Activated CD8-positive, alpha-beta T cell treated with anti-CD3 and anti-CD28 coated beads for 36 hours (primary cell): ENCODE measurements around the gene PRMT3. TPM values are rescaled to one million over a fixed set of nuclear protein-coding genes. Genes with fewer than 3 reads are reported as not detected.

Experiments
- ATAC-seq: fragments of 200-7000 bp; cut with Tn5 transposase; one replicate; pipeline ENCODE4 v1.10.0; 2021; ENCODE audit warnings: mild to moderate bottlenecking, moderate library complexity
- CTCF ChIA-PET: fragments of 350-600 bp; sonication (Branson Sonifier 250); formaldehyde crosslinking; loops from one replicate; lab custom pipeline; 2021; ENCODE audit warnings: antibody characterized with exemption; lab: Charles Lee
- POLR2A ChIA-PET: fragments of 350-600 bp; sonication (Branson Sonifier 250); formaldehyde crosslinking; loops from one replicate; lab custom pipeline; 2021; ENCODE audit warnings: antibody characterized with exemption; lab: Charles Lee
- DNase-seq: peaks from one replicate; pipeline ENCODE4 v3.0.0-alpha.2; 2020
- H3K27ac Mint-ChIP-seq: one replicate; pipeline ENCODE4 v1.8.0; 2021; ENCODE audit warnings: mild to moderate bottlenecking, mixed read lengths
- H3K27me3 Mint-ChIP-seq: one replicate; pipeline ENCODE4 v1.8.0; 2021; ENCODE audit warnings: mixed read lengths
- H3K36me3 Mint-ChIP-seq: one replicate; pipeline ENCODE4 v1.8.0; 2021; ENCODE audit warnings: low read depth, mixed read lengths
- H3K4me1 Mint-ChIP-seq: one replicate; pipeline ENCODE4 v1.8.0; 2021; ENCODE audit warnings: low read depth, mixed read lengths
- H3K4me3 Mint-ChIP-seq: one replicate; pipeline ENCODE4 v1.8.0; 2021; ENCODE audit warnings: mild to moderate bottlenecking, moderate library complexity, mixed read lengths
- H3K9me3 Mint-ChIP-seq: one replicate; pipeline ENCODE4 v1.8.0; 2021; ENCODE audit warnings: mixed read lengths
- intact Hi-C: fragments of 100-400 bp; cut with micrococcal nuclease; formaldehyde crosslinking; loops from one replicate; pipeline ENCODE4 v1.10.0; 2022
- total RNA-seq, 2 experiments: library from RNA; stranded (reverse); gene quantifications; one replicate each; pipeline ENCODE4 v1.2.3, GENCODE V29; 2021
- TF ChIP-seq, protein P1 (sequence below): fragments of 200-600 bp; IDR thresholded peaks from one replicate; pipeline ENCODE4 v1.8.0; 2022; ENCODE audit warnings: antibody characterized with exemption, mild to moderate bottlenecking

PRMT3 gene
- total RNA-seq, 2 experiments from 2014 or later, result 33.3 to 36.4 TPM

- ATAC-seq (no peak), DNase-seq (no peak)
- Mint-ChIP-seq H3K36me3 (peaks cover 35% of the 10 kb centered on the region), H3K27ac (no peak overlapping the region), H3K4me3 (no peak overlapping the region), H3K9me3 (no peaks in the 10 kb centered on the region), H3K27me3 (no peaks in the 10 kb centered on the region), H3K4me1 (no peaks in the 10 kb centered on the region)
- intact Hi-C loops, result no loop called here
- TF ChIP-seq, protein P1, sequence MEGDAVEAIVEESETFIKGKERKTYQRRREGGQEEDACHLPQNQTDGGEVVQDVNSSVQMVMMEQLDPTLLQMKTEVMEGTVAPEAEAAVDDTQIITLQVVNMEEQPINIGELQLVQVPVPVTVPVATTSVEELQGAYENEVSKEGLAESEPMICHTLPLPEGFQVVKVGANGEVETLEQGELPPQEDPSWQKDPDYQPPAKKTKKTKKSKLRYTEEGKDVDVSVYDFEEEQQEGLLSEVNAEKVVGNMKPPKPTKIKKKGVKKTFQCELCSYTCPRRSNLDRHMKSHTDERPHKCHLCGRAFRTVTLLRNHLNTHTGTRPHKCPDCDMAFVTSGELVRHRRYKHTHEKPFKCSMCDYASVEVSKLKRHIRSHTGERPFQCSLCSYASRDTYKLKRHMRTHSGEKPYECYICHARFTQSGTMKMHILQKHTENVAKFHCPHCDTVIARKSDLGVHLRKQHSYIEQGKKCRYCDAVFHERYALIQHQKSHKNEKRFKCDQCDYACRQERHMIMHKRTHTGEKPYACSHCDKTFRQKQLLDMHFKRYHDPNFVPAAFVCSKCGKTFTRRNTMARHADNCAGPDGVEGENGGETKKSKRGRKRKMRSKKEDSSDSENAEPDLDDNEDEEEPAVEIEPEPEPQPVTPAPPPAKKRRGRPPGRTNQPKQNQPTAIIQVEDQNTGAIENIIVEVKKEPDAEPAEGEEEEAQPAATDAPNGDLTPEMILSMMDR, result no peak
- ChIA-PET POLR2A (no interaction called here), CTCF (interaction anchor here (1.2 kb wide), 1 partner anchor 10 kb away, joined by 3 read pairs; no protein-coding TSS in a partner anchor)
Observed at GRCh38 chr11:20429216-20429615, 41.7 kb downstream of the PRMT3 start.

GRCh38 chr11:20438637-20439036 is 51.1 kb downstream of the PRMT3 start:
- DNase-seq (no peak), ATAC-seq (no peak)
- ChIA-PET POLR2A (interaction anchor here (0.6 kb wide), 1 partner anchor 75 kb away, joined by 3 read pairs; no protein-coding TSS in a partner anchor), CTCF (no interaction called here)
- TF ChIP-seq, protein P1, result no peak
- H3K4me1 Mint-ChIP-seq, result peaks cover 6% of the 10 kb centered on the region
- H3K4me3 Mint-ChIP-seq, result no peak overlapping the region
- no peaks in the 10 kb centered on the region for H3K27me3 Mint-ChIP-seq
- peaks cover 43% of the 10 kb centered on the region for H3K36me3 Mint-ChIP-seq
- H3K27ac Mint-ChIP-seq, result no peak overlapping the region
- H3K9me3 Mint-ChIP-seq, result no peaks in the 10 kb centered on the region
- intact Hi-C loops, result no loop called here

DNA sequence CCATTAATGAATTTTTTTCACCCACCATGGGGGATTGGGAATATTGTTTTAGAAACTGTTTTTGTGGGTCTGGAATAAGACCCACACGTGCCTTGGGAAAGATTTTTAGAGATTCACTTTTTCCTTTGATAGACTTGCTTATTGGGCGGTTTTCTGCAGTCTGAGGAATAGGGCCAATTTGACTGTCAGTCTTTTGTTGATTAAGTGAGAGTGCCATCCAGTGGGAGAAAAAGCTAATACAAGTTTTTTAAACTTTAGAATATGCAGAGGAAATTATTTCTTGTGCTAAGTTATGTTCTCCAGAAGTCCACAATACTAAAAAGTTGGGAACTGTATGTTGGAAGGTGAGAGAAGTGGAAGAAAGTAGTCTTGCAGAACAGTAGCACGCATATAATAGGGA is 56.1 kb downstream of the PRMT3 start:
- Mint-ChIP-seq H3K27me3 (no peaks in the 10 kb centered on the region), H3K4me1 (no peaks in the 10 kb centered on the region), H3K27ac (no peak overlapping the region), H3K4me3 (no peak overlapping the region), H3K36me3 (peaks cover 19% of the 10 kb centered on the region), H3K9me3 (no peaks in the 10 kb centered on the region)
- ATAC-seq, result no peak
- intact Hi-C loops, result no loop called here
- CTCF ChIA-PET, result interaction anchor here (0.6 to 1.7 kb wide), 5 partner anchors 9 to 46 kb away, joined by 3 to 5 read pairs (median 3); no protein-coding TSS in a partner anchor
- TF ChIP-seq, protein P1, result peak; percentile 32
- no peak for DNase-seq
- POLR2A ChIA-PET, result no interaction called here

- no peak for DNase-seq
- CTCF ChIA-PET, result interaction anchor here (0.6 to 1.7 kb wide), 5 partner anchors 10 to 47 kb away, joined by 3 to 5 read pairs (median 3); no protein-coding TSS in a partner anchor
- TF ChIP-seq, protein P1, result no peak
- Mint-ChIP-seq H3K36me3 (peaks cover 18% of the 10 kb centered on the region), H3K27me3 (no peaks in the 10 kb centered on the region), H3K4me1 (no peaks in the 10 kb centered on the region), H3K27ac (no peak overlapping the region), H3K4me3 (no peak overlapping the region), H3K9me3 (no peaks in the 10 kb centered on the region)
- intact Hi-C loops, result no loop called here
- no peak for ATAC-seq
- POLR2A ChIA-PET, result no interaction called here
Observed at GRCh38 chr11:20444535-20444934, 57.0 kb downstream of the PRMT3 start.

DNA sequence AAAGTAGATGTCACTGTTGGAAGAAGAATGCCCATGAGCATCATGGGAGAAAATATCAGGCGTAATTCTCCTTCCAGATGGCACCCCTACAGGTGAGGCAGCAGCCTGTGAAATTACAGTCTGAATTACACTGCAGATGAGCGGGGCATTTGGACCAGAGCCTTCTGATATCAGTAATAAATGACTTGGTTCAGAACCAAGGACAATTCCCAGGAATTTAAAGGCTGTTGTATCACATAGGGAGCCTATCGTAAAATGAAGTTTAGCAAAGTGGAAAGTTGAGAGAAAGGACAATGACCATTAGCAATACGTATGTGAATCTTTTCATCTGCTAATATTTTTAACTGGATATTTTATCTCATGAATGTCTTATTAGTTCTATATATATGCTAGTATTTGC is 61.3 kb downstream of the PRMT3 start:
- no peak overlapping the region for H3K27ac Mint-ChIP-seq
- intact Hi-C loops, result no loop called here
- H3K36me3 Mint-ChIP-seq, result peaks cover 19% of the 10 kb centered on the region
- H3K9me3 Mint-ChIP-seq, result no peaks in the 10 kb centered on the region
- no peaks in the 10 kb centered on the region for H3K27me3 Mint-ChIP-seq
- H3K4me1 Mint-ChIP-seq, result peaks cover 8% of the 10 kb centered on the region
- H3K4me3 Mint-ChIP-seq, result no peak overlapping the region
- CTCF ChIA-PET, result no interaction called here
- ATAC-seq, result no peak
- POLR2A ChIA-PET, result no interaction called here
- TF ChIP-seq, protein P1, result no peak
- DNase-seq, result no peak
